Measurements from ENCODE around the gene NAV2.

Gene NAV2

DNA sequence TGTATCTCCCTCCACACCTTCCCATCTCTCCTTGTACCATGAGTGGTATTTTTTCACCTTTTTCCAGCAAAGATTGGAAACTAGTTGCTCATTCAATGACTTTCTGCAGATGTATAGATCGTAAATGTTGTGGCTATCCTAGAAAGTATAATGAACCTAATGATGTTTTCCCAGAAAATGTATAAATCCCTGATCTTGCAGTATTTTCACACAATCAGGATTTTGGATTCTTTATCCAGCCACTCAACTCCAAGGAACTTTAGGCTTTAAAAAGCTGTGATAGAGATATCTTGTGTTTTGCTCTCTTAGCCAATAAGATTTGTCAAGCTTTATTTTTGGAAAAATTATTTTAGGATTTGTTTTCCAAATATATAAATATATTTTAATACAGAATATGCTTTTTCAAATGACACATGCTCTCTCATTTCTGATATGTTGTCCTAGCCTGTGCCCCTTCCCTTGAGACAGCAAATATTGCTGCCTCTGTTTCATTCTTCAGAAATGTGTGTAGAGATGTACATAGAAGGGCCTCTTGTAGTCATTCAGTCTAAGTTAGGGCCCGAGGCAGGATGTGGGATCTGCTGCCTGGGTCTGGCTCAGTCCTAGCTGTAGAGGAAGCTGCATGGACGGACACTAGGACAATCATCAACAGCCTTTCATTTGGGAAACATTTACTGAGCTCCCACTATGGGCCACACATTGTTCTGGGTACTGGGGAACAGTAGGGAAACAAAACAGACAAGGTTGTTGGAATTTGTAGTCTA is 62.4 kb downstream of the NAV2 start:
- DNase-seq (ENCODE audit: low spot score) = no peak
- no peak for TF ChIP-seq CTCF (IDR thresholded peaks at IDR 0.05; ENCODE audit: borderline replicate concordance, control extremely low read depth, extremely low read depth, insufficient read depth, missing control alignments)
- in situ Hi-C loops (cut with MboI; ENCODE audit: low sequenced_read_pairs, unreplicated experiment) = no loop called here

DNA sequence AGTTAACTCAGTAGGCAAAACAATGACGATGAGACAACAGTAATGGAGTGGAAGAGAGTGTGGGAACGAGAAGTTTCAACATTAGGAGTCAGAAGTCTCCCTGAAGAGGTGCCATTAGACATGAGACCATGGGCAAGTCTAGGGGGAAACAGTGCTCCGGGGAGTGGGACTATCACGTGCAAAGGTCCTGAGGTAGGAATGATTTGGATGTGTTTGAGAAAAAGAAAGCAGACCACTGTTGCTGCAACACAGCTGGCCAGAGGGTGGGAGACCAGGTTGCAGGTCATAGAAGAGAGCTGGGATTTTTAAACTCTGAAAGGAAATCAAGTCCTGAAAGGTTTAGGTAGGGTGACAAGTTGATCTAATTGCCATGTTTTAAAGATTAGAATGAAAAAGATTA is 63.0 kb downstream of the NAV2 start:
- in situ Hi-C loops (cut with MboI; ENCODE audit: low sequenced_read_pairs, unreplicated experiment) = no loop called here
- DNase-seq (ENCODE audit: low spot score) = no peak
- TF ChIP-seq CTCF (IDR thresholded peaks at IDR 0.05; ENCODE audit: borderline replicate concordance, control extremely low read depth, extremely low read depth, insufficient read depth, missing control alignments) = no peak

GRCh38 chr11:19777039-19777376 is 64.4 kb downstream of the NAV2 start:
- in situ Hi-C loops (cut with MboI; ENCODE audit: low sequenced_read_pairs, unreplicated experiment) = no loop called here
- TF ChIP-seq CTCF (IDR thresholded peaks at IDR 0.05; ENCODE audit: borderline replicate concordance, control extremely low read depth, extremely low read depth, insufficient read depth, missing control alignments) = no peak
- peak; percentile 62 for DNase-seq (ENCODE audit: low spot score)

DNA sequence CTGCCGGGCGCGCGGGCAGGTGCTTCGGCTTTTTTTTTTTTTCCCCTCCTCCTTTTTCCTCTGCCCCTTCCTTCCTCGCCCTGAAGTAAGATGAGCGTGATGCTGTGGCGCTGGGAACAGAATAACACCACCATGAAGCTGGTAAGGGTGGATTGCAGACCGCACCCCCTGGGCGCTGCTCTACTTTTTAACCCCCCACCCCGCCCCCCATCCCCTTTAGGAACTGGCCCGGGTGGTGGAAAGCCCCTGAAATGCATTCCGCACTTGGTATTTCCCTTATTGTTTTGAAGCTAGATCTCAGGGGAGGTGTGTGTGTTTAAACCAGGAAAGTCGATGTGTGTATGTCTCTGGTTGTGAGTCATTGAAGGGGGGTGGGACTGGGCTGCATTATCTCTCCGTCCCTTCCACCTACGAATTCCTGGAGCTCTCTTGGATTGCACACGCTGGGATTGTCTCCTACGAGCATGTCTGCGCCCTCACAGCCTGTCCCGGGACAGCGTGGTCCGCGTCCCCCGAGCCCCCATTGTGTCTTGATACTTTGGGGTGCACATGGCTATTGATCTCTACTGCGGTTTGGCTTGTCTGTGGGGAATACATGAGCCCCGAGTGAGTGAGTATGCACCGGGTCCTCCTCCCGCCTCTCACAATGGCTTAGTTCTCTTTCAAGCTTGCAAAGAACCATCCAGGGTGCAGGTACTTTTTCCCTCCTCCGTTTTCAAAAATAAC is 64.9 kb downstream of the NAV2 start:
- peak; percentile 82 for DNase-seq (ENCODE audit: low spot score)
- no peak for TF ChIP-seq CTCF (IDR thresholded peaks at IDR 0.05; ENCODE audit: borderline replicate concordance, control extremely low read depth, extremely low read depth, insufficient read depth, missing control alignments)

GRCh38 chr11:19779740-19780139 is 67.1 kb downstream of the NAV2 start:
- TF ChIP-seq CTCF (IDR thresholded peaks at IDR 0.05; ENCODE audit: borderline replicate concordance, control extremely low read depth, extremely low read depth, insufficient read depth, missing control alignments) = no peak
- in situ Hi-C loops (cut with MboI; ENCODE audit: low sequenced_read_pairs, unreplicated experiment) = no loop called here

More for the DNA sequence above, 64.9 kb downstream of the NAV2 start:
- in situ Hi-C loops (cut with MboI; ENCODE audit: low sequenced_read_pairs, unreplicated experiment) = no loop called here

DNA sequence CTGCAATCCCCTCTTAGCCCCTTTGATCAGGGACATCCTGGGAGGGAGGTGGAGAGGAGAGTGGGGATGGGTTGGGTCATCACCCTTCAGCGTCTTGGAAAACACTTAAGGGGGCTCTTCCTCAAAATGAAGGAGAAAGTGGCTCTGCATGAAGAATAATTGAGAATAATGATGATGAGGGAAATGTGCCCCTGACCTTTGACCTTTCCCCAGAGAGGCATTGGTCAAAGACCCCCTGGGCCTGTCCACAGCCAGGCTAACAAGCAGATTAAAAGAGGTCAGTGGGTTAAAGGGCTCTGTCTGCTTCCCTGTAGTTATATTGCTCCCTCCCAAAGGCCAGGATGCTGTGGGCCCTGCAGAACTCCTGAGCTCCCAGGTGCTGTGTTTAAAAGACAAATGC is 68.7 kb downstream of the NAV2 start:
- TF ChIP-seq CTCF (IDR thresholded peaks at IDR 0.05; ENCODE audit: borderline replicate concordance, control extremely low read depth, extremely low read depth, insufficient read depth, missing control alignments) = no peak
- DNase-seq (ENCODE audit: low spot score) = no peak
- in situ Hi-C loops (cut with MboI; ENCODE audit: low sequenced_read_pairs, unreplicated experiment) = no loop called here

More at GRCh38 chr11:19779740-19780139, 67.1 kb downstream of the NAV2 start:
- no peak for DNase-seq (ENCODE audit: low spot score)
